ENCODE measurements around the gene MSI2. TPM values are rescaled to one million over a fixed set of nuclear protein-coding genes. Genes with fewer than 3 reads are reported as not detected.

MSI2 gene
- total RNA-seq, 1 donor from 2014 or later, result 144 TPM

GRCh38 chr17:57226793-57227192, 29.5 kb upstream of the MSI2 start:
- no peak for DNase-seq (ENCODE audit: low spot score in 2 of 2, unreplicated experiment in 2 of 2)
- no peak overlapping the region for H3K27ac Mint-ChIP-seq
- H3K4me1 Mint-ChIP-seq, result no peaks in the 10 kb centered on the region
- no peaks in the 10 kb centered on the region for H3K27me3 Mint-ChIP-seq (ENCODE audit: low read depth)
- no peak overlapping the region for H3K4me3 Mint-ChIP-seq
- TF ChIP-seq CTCF (IDR thresholded peaks at IDR 0.05; ENCODE audit: unreplicated experiment), result no peak
- peaks cover 26% of the 10 kb centered on the region for H3K9me3 Mint-ChIP-seq
- peaks cover 5% of the 10 kb centered on the region for H3K36me3 Mint-ChIP-seq

GRCh38 chr17:57228911-57229310, 27.4 kb upstream of the MSI2 start:
- no peaks in the 10 kb centered on the region for H3K4me1 Mint-ChIP-seq
- no peaks in the 10 kb centered on the region for H3K36me3 Mint-ChIP-seq
- no peak for TF ChIP-seq CTCF (IDR thresholded peaks at IDR 0.05; ENCODE audit: unreplicated experiment)
- H3K27me3 Mint-ChIP-seq (ENCODE audit: low read depth), result no peaks in the 10 kb centered on the region
- H3K27ac Mint-ChIP-seq, result no peak overlapping the region
- H3K9me3 Mint-ChIP-seq, result peaks cover 15% of the 10 kb centered on the region
- no peak overlapping the region for H3K4me3 Mint-ChIP-seq
- DNase-seq (ENCODE audit: low spot score in 2 of 2, unreplicated experiment in 2 of 2), result no peak

- no peak overlapping the region for H3K4me3 Mint-ChIP-seq
- TF ChIP-seq CTCF (IDR thresholded peaks at IDR 0.05; ENCODE audit: unreplicated experiment), result no peak
- no peaks in the 10 kb centered on the region for H3K9me3 Mint-ChIP-seq
- H3K4me1 Mint-ChIP-seq, result peaks cover 7% of the 10 kb centered on the region
- no peaks in the 10 kb centered on the region for H3K36me3 Mint-ChIP-seq
- H3K27me3 Mint-ChIP-seq (ENCODE audit: low read depth), result no peaks in the 10 kb centered on the region
- H3K27ac Mint-ChIP-seq, result no peak overlapping the region
- DNase-seq (ENCODE audit: low spot score in 2 of 2, unreplicated experiment in 2 of 2), result no peak
These were observed 22.1 kb upstream of the MSI2 start for GRCh38 chr17:57234061-57234738.

- H3K27me3 Mint-ChIP-seq (ENCODE audit: low read depth), result no peaks in the 10 kb centered on the region
- DNase-seq (ENCODE audit: low spot score in 2 of 2, unreplicated experiment in 2 of 2), result no peak
- peaks cover 7% of the 10 kb centered on the region for H3K4me1 Mint-ChIP-seq
- TF ChIP-seq CTCF (IDR thresholded peaks at IDR 0.05; ENCODE audit: unreplicated experiment), result no peak
- no peaks in the 10 kb centered on the region for H3K9me3 Mint-ChIP-seq
- no peaks in the 10 kb centered on the region for H3K36me3 Mint-ChIP-seq
- no peak overlapping the region for H3K4me3 Mint-ChIP-seq
- no peak overlapping the region for H3K27ac Mint-ChIP-seq
These were observed 21.6 kb upstream of the MSI2 start for GRCh38 chr17:57234739-57235092.

- Mint-ChIP-seq H3K9me3 (no peaks in the 10 kb centered on the region), H3K36me3 (no peaks in the 10 kb centered on the region), H3K4me1 (peaks cover 7% of the 10 kb centered on the region), H3K27me3 (ENCODE audit: low read depth) (no peaks in the 10 kb centered on the region), H3K27ac (no peak overlapping the region), H3K4me3 (no peak overlapping the region)
- TF ChIP-seq CTCF (IDR thresholded peaks at IDR 0.05; ENCODE audit: unreplicated experiment), result no peak
- no peak for DNase-seq (ENCODE audit: low spot score in 2 of 2, unreplicated experiment in 2 of 2)
These were observed 21.2 kb upstream of the MSI2 start for GRCh38 chr17:57235124-57235523.

Measured in mesothelial cell of epicardium (in vitro differentiated cells).